Measurements from ENCODE around the gene ACP7. TPM values are rescaled to one million over a fixed set of nuclear protein-coding genes. Genes with fewer than 3 reads are reported as not detected.

Gene ACP7
- total and polyA plus RNA-seq, 9 of the 15 experiments (the other 6 are each of a cell fraction or from before 2014, with no cell fraction given), result not detected

GRCh38 chr19:39064405-39064804 is 19.8 kb upstream of the ACP7 start:
- no peak overlapping the region for H3K4me3 ChIP-seq
- no peak for FAIRE-seq
- in situ Hi-C loops (cut with MboI) (no loop called here), intact Hi-C loops (cut with micrococcal nuclease) (no loop called here)
- CTCF ChIA-PET (ENCODE audit: low intra/inter-chr PET ratio), result no interaction called here
- BruUV-seq (replicated peaks), result no TSS peak
- no peaks in the 10 kb centered on the region for H3K9me3 ChIP-seq (replicated peaks; ENCODE audit: control insufficient read depth, insufficient read depth, low read depth, low read length)
- no peak overlapping the region for H3K4me2 ChIP-seq (ENCODE audit: insufficient read depth, low read length)
- no peak for DNase-seq (ENCODE audit: extremely low read depth in 1 of 4, low spot score in 3 of 4)
- H3K9me1 ChIP-seq (ENCODE audit: control insufficient read depth, insufficient read depth, low read length), result no peaks in the 10 kb centered on the region
- POLR2A ChIA-PET, result interaction anchor here (0.6 kb wide), 1 partner anchor 89 kb away, joined by 3 read pairs; no protein-coding TSS in a partner anchor
- no peak for ATAC-seq
- H2AFZ ChIP-seq (ENCODE audit: low read depth, low read length), result no peak overlapping the region
- no peaks in the 10 kb centered on the region for H4K20me1 ChIP-seq (replicated peaks; ENCODE audit: control insufficient read depth, insufficient read depth, low read length)
- no peak for TF ChIP-seq PHF21A (IDR thresholded peaks at IDR 0.05; ENCODE audit: borderline replicate concordance, low read depth)
- no peak for TF ChIP-seq ZNF77 (CRISPR knock-in tag; IDR thresholded peaks at IDR 0.05)
- TF ChIP-seq TBP (optimal IDR thresholded peaks at IDR 0.05; ENCODE audit: low read depth, low read length), result no peak
- TF ChIP-seq ELK3 (CRISPR knock-in tag; IDR thresholded peaks at IDR 0.05), result no peak
- no peak for TF ChIP-seq ZBTB8A (IDR thresholded peaks at IDR 0.05; ENCODE audit: partially characterized antibody)
- no peak for TF ChIP-seq ARID3B (CRISPR knock-in tag; IDR thresholded peaks at IDR 0.05; ENCODE audit: borderline replicate concordance)
- no peak for TF ChIP-seq SAFB2 (IDR thresholded peaks at IDR 0.05; ENCODE audit: borderline replicate concordance, low read depth, low read length, severe bottlenecking)
- TF ChIP-seq PREB (CRISPR knock-in tag; IDR thresholded peaks at IDR 0.05), result no peak
- no peak for TF ChIP-seq ZNF695 (CRISPR knock-in tag; IDR thresholded peaks at IDR 0.05)
- TF ChIP-seq PHF8 (IDR thresholded peaks at IDR 0.05; ENCODE audit: borderline replicate concordance, low read length), result no peak
- TF ChIP-seq FOXA3 (CRISPR knock-in tag; conservative IDR thresholded peaks at IDR 0.05 in 1 of 2, IDR thresholded peaks at IDR 0.05 in 1 of 2), result no peak
- TF ChIP-seq HEY1 (CRISPR knock-in tag; IDR thresholded peaks at IDR 0.05; ENCODE audit: borderline replicate concordance), result no peak
- no peak for TF ChIP-seq NFATC3 (IDR thresholded peaks at IDR 0.05)
- no peak for TF ChIP-seq ZBTB49 (CRISPR knock-in tag; IDR thresholded peaks at IDR 0.05; ENCODE audit: borderline replicate concordance)
- no peak for TF ChIP-seq KLF16 (IDR thresholded peaks at IDR 0.05)
- TF ChIP-seq POLR2AphosphoS5 (IDR thresholded peaks at IDR 0.05; ENCODE audit: control insufficient read depth, insufficient read depth, low read depth, low read length), result no peak
- TF ChIP-seq ZNF146 (CRISPR knock-in tag; IDR thresholded peaks at IDR 0.05; ENCODE audit: unreplicated experiment), result no peak
- no peaks in the 10 kb centered on the region for H3K36me3 ChIP-seq (ENCODE audit: control insufficient read depth, insufficient read depth, low read length)
- no peak overlapping the region for H3K9ac ChIP-seq (ENCODE audit: insufficient read depth in 1 of 2, low read depth in 2 of 2, low read length in 2 of 2)
- H3K79me2 ChIP-seq (ENCODE audit: control insufficient read depth, insufficient read depth, low read length), result no peaks in the 10 kb centered on the region
- no peaks in the 10 kb centered on the region for H3K4me1 ChIP-seq (replicated peaks in 1 of 2; ENCODE audit: control insufficient read depth in 2 of 2, insufficient read depth in 2 of 2, low read length in 2 of 2)
- H3K27me3 ChIP-seq (ENCODE audit: control insufficient read depth in 2 of 2, insufficient read depth in 2 of 2, low read length in 2 of 2), result peaks cover 0 to 8% of the 10 kb centered on the region in 2 experiments; a peak in 3 of 5 replicates
- 27% methylated on average over 6 of the region's 6 CpGs for WGBS (ENCODE audit: insufficient coverage, low coverage, missing lambda C conversion rate)
- H3K27ac ChIP-seq (ENCODE audit: extremely low read depth, low read depth, low read length), result no peak overlapping the region

Data from K562 (cell line).